SK-N-SH (cell line): ENCODE results near the gene TEAD2.

Source experiments
- EP300 ChIP-seq, 2 experiments: IDR thresholded peaks; 2 replicates each; pipeline versions ENCODE4 v1.4.0 to v1.6.1; 2012; ENCODE audit warnings: borderline replicate concordance in 1 of 2, low read depth in 1 of 2, low read length in 1 of 2
- NRF1 ChIP-seq: IDR thresholded peaks from 2 replicates; pipeline ENCODE4 v1.6.1; 2012; ENCODE audit warnings: low read depth, mild to moderate bottlenecking, low read length
- RAD21 ChIP-seq: IDR thresholded peaks from 2 replicates; pipeline ENCODE4 v1.6.1; 2012; ENCODE audit warnings: mild to moderate bottlenecking, low read length
- YY1 ChIP-seq: IDR thresholded peaks from 2 replicates; pipeline ENCODE4 v1.4.0; 2012; ENCODE audit warnings: low read depth, mild to moderate bottlenecking
- TF ChIP-seq, protein P1 (sequence below): fragments of 200-600 bp; sonication (generic); IDR thresholded peaks from 2 replicates; pipeline ENCODE4 v1.6.1; 2017; ENCODE audit warnings: antibody characterized with exemption, mild to moderate bottlenecking, moderate library complexity

GRCh38 chr19:49359851-49360820, 2.1 kb downstream of the TEAD2 start:
- TF ChIP-seq, protein P1, sequence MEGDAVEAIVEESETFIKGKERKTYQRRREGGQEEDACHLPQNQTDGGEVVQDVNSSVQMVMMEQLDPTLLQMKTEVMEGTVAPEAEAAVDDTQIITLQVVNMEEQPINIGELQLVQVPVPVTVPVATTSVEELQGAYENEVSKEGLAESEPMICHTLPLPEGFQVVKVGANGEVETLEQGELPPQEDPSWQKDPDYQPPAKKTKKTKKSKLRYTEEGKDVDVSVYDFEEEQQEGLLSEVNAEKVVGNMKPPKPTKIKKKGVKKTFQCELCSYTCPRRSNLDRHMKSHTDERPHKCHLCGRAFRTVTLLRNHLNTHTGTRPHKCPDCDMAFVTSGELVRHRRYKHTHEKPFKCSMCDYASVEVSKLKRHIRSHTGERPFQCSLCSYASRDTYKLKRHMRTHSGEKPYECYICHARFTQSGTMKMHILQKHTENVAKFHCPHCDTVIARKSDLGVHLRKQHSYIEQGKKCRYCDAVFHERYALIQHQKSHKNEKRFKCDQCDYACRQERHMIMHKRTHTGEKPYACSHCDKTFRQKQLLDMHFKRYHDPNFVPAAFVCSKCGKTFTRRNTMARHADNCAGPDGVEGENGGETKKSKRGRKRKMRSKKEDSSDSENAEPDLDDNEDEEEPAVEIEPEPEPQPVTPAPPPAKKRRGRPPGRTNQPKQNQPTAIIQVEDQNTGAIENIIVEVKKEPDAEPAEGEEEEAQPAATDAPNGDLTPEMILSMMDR = no peak
- no peak for TF ChIP-seq EP300 (IDR thresholded peaks at IDR 0.05; ENCODE audit: borderline replicate concordance in 1 of 2, low read depth in 1 of 2, low read length in 1 of 2)
- TF ChIP-seq RAD21 = no peak
- no peak for TF ChIP-seq YY1
- TF ChIP-seq NRF1 = no peak
